K562 (cell line): Measurements from ENCODE around the gene CNIH3. TPM values are rescaled to one million over a fixed set of nuclear protein-coding genes. Genes with fewer than 3 reads are reported as not detected.

Experiments
- ATAC-seq: fragments of 200-7000 bp; cut with Tn5 transposase; 3 replicates; pipeline ENCODE4 v1.9.1; 2020; ENCODE audit warnings: moderate library complexity
- BruUV-seq: library from RNA; stranded (reverse); fragments of 400-500 nt; replicated peaks from 2 replicates; lab custom pipeline; 2021; lab: Mats Ljungman, UMichigan
- CTCF ChIA-PET: fragments of 300-600 bp; formaldehyde crosslinking; extraction: SDS; loops from one replicate; lab custom pipeline; 2021; ENCODE audit warnings: low intra/inter-chr PET ratio; lab: Yijun Ruan, JAX
- POLR2A ChIA-PET: fragments of 300-600, 350-650 bp; sonication (Branson Sonifier 250); formaldehyde crosslinking; extraction: SDS; loops from one replicate; lab custom pipeline; 2021; ENCODE audit warnings: antibody characterized with exemption, inconsistent platforms; lab: Yijun Ruan, JAX
- DNase-seq, 4 experiments: peaks; one replicate each; pipeline versions ENCODE4 v3.0.0 to v3.0.0-alpha.2; 2011 to 2018; ENCODE audit warnings: low spot score in 3 of 4, mixed read lengths in 3 of 4; ENCODE audit errors: extremely low read depth in 1 of 4
- FAIRE-seq: peaks from 2 replicates; lab custom pipeline; 2011; peaks lifted over from hg19 to GRCh38; lab: Jason Lieb, UNC
- H2AFZ ChIP-seq: 2 replicates; pipeline ENCODE4 v1.6.0; 2011; ENCODE audit warnings: low read depth, low read length, control low read depth, inconsistent platforms
- H3K27ac ChIP-seq: fragments of 200-600 bp; 3 replicates; pipeline ENCODE4 v1.8.0; 2011; ENCODE audit warnings: low read depth, mild to moderate bottlenecking, control low read depth, inconsistent platforms, low read length, moderate library complexity, mixed read lengths; ENCODE audit errors: extremely low read depth
- H3K27me3 ChIP-seq, 2 experiments: fragments of 300-600 bp in 1 of 2; 2 replicates in 1 of 2; 3 replicates in 1 of 2; pipeline versions ENCODE4 v1.6.0 to v1.8.0; 2011; ENCODE audit warnings: inconsistent platforms in 2 of 2, low read length in 2 of 2, mild to moderate bottlenecking in 1 of 2, mixed read lengths in 1 of 2, moderate library complexity in 1 of 2; ENCODE audit not compliant: control insufficient read depth in 2 of 2, insufficient read depth in 2 of 2
- H3K36me3 ChIP-seq: fragments of 300-600 bp; 3 replicates; pipeline ENCODE4 v1.8.0; 2011; ENCODE audit warnings: mild to moderate bottlenecking, low read length, inconsistent platforms; ENCODE audit not compliant: control insufficient read depth, insufficient read depth
- H3K4me1 ChIP-seq, 2 experiments: fragments of 200-600 bp in 1 of 2; replicated peaks in 1 of 2; 2 replicates in 1 of 2; 3 replicates in 1 of 2; pipeline versions ENCODE4 v1.5.1 to v1.8.0; 2011; ENCODE audit warnings: inconsistent platforms in 2 of 2, low read length in 2 of 2, mild to moderate bottlenecking in 1 of 2, mixed read lengths in 1 of 2, moderate library complexity in 1 of 2; ENCODE audit not compliant: control insufficient read depth in 2 of 2, insufficient read depth in 2 of 2
- H3K4me2 ChIP-seq: 2 replicates; pipeline ENCODE4 v1.6.1; 2011; ENCODE audit warnings: low read length, control low read depth, inconsistent platforms, mixed read lengths; ENCODE audit not compliant: insufficient read depth
- H3K4me3 ChIP-seq: fragments of 200-600 bp; sonication (generic), shearing (Covaris generic); 2 replicates; pipeline ENCODE4 v1.5.1; 2016; ENCODE audit warnings: control low read depth, inconsistent platforms
- H3K79me2 ChIP-seq: fragments of 200-600 bp; 3 replicates; pipeline ENCODE4 v1.8.0; 2011; ENCODE audit warnings: low read length, inconsistent platforms; ENCODE audit not compliant: control insufficient read depth, insufficient read depth
- H3K9ac ChIP-seq, 2 experiments: 2 replicates each; pipeline versions ENCODE4 v1.6.0 to v1.6.1; 2011; ENCODE audit warnings: low read depth in 2 of 2, low read length in 2 of 2, control low read depth in 1 of 2, inconsistent platforms in 1 of 2, mild to moderate bottlenecking in 1 of 2, mixed read lengths in 1 of 2; ENCODE audit not compliant: insufficient read depth in 1 of 2
- H3K9me1 ChIP-seq: one replicate; pipeline ENCODE4 v1.6.0; 2011; ENCODE audit warnings: inconsistent platforms, mild to moderate bottlenecking, low read length, moderate library complexity; ENCODE audit not compliant: control insufficient read depth, insufficient read depth
- H3K9me3 ChIP-seq: replicated peaks from 2 replicates; pipeline ENCODE4 v1.5.1; 2011; ENCODE audit warnings: low read depth, low read length, inconsistent platforms; ENCODE audit not compliant: control insufficient read depth, insufficient read depth
- H4K20me1 ChIP-seq: replicated peaks from 2 replicates; pipeline ENCODE4 v1.6.1; 2011; ENCODE audit warnings: low read length, inconsistent platforms, mixed read lengths; ENCODE audit not compliant: control insufficient read depth, insufficient read depth
- DDX20 ChIP-seq: fragments of 450-650 bp; IDR thresholded peaks from 2 replicates; pipeline ENCODE4 v1.6.1; 2016; ENCODE audit warnings: missing genetic modification characterization, low read depth, mild to moderate bottlenecking, missing compliant biosample characterization, moderate library complexity
- HNRNPLL ChIP-seq: fragments of 200-400 bp; formaldehyde crosslinking; IDR thresholded peaks from 2 replicates; pipeline ENCODE4 v1.6.1; 2017; ENCODE audit warnings: low read length, low read depth, mild to moderate bottlenecking; ENCODE audit not compliant: poor library complexity, severe bottlenecking
- JUN ChIP-seq, 2 experiments: sonication (generic) in 1 of 2; formaldehyde crosslinking in 1 of 2; IDR thresholded peaks; 2 replicates each; pipeline versions ENCODE4 v1.6.1 to v1.8.0; 2012 to 2022; ENCODE audit warnings: borderline replicate concordance in 2 of 2, mild to moderate bottlenecking in 2 of 2, improper control_type of control experiment in 1 of 2, low read depth in 1 of 2, low read length in 1 of 2, missing genetic modification reagents in 1 of 2
- RBM39 ChIP-seq: fragments of 200-400 bp; formaldehyde crosslinking; optimal IDR thresholded peaks from 2 replicates; pipeline ENCODE3; 2018; ENCODE audit warnings: low read depth, low read length
- ZNF780A ChIP-seq: fragments of 250-450 bp; sonication (Bioruptor Pico); IDR thresholded peaks from 2 replicates; pipeline ENCODE4 v1.5.0; 2021; ENCODE audit warnings: mild to moderate bottlenecking
- WGBS: fragments of 100-300 bp; shearing (Covaris generic); methylation state at CpG from one replicate; pipeline ENCODE4 v1.1.6; 2016; ENCODE audit warnings: low coverage, mixed read lengths; ENCODE audit not compliant: insufficient coverage; ENCODE audit errors: missing lambda C conversion rate; 5-methylcytosine and 5-hydroxymethylcytosine counted together
- in situ Hi-C: fragments of 300-500 bp; cut with MboI; formaldehyde crosslinking; loops from 4 replicates; pipeline ENCODE4 v1.15.0; 2018; ENCODE audit warnings: inconsistent platforms, mixed read lengths
- intact Hi-C: fragments of 100-400 bp; cut with micrococcal nuclease; formaldehyde crosslinking; loops from 2 replicates; pipeline ENCODE4 v1.14.2; 2022
- polyA plus RNA-seq, 8 experiments: library from polyadenylated mRNA; depleted of rRNA in 4 of 8; stranded (reverse) in 5 of 8; unstranded in 3 of 8; fragments of >200 nt; fragmentation: Nextera tagmentation in 2 of 8; fragmentation: Illumina TruSeq in 1 of 8; extraction: Ambion mirVana in 2 of 8; extraction: Trizol in 1 of 8; gene quantifications; 2 replicates each; pipeline versions ENCODE4 v1.2.1 to v1.2.3, GENCODE V29; 2011 to 2014; ENCODE audit warnings: inconsistent platforms in 1 of 8, missing spikeins in 1 of 8
- total RNA-seq, 7 experiments: library from RNA; depleted of rRNA in 6 of 7; stranded (reverse); fragments of >200 nt in 6 of 7; fragmentation: Illumina TruSeq in 2 of 7; extraction: Trizol in 2 of 7; gene quantifications; 2 replicates each; pipeline versions ENCODE4 v1.2.1 to v1.2.3, GENCODE V29; 2011 to 2021; ENCODE audit warnings: low replicate concordance in 1 of 7
- TF ChIP-seq, protein P1 (sequence below): IDR thresholded peaks from 3 replicates; pipeline ENCODE4 v1.6.1; 2011; ENCODE audit warnings: borderline replicate concordance, mild to moderate bottlenecking, moderate library complexity; ENCODE audit not compliant: insufficient read length; ENCODE audit errors: extremely low read depth
- TF ChIP-seq, protein P2 (sequence below): sonication (generic); formaldehyde crosslinking; IDR thresholded peaks from 2 replicates; pipeline ENCODE4 v1.8.1; 2023; ENCODE audit warnings: mild to moderate bottlenecking, missing genetic modification reagents, moderate library complexity

CNIH3 gene
- total and polyA plus RNA-seq, 9 of the 15 experiments (the other 6 are each of a cell fraction or from before 2014, with no cell fraction given): 0.14 to 1.8 (median 0.79) TPM

DNA sequence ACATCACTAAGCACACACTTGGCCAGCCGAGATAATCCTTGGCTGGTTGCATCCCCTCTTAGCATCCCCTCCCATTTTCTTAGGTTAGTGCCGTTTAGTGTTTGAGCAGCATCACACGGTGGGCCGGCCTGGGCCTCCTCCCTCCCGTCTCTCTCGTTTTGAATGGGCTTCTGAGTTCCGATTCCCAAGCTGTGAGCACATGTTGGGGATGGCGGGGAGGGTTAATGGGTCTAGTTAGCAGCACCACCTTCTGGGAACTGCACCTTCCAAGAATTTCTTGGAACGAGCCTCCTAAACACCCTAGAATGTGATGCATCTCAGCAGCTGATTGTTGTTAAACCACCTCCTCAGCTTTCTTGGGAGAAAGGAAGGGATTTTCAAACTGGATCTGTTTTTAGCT is 73.3 kb downstream of the CNIH3 start:
- Histone ChIP-seq H3K4me1 (no peaks in the 10 kb centered on the region), H4K20me1 (no peaks in the 10 kb centered on the region), H3K9me3 (no peaks in the 10 kb centered on the region), H3K4me3 (no peak overlapping the region), H3K36me3 (no peaks in the 10 kb centered on the region), H3K4me2 (no peak overlapping the region), H2AFZ (no peak overlapping the region), H3K9ac (no peak overlapping the region), H3K27ac (no peak overlapping the region), H3K79me2 (no peaks in the 10 kb centered on the region), H3K27me3 (peaks cover 14 to 27% of the 10 kb centered on the region in 2 experiments; a peak in 4 of 5 replicates), H3K9me1 (no peaks in the 10 kb centered on the region)
- ChIA-PET POLR2A (no interaction called here), CTCF (no interaction called here)
- intact Hi-C loops: no loop called here
- WGBS: 4% methylated on average over 9 of the region's 9 CpGs
- no TSS peak for BruUV-seq
- DNase-seq (peak in 1 of 4 experiments; percentile 6), ATAC-seq (no peak), FAIRE-seq (no peak)
- in situ Hi-C loops: no loop called here
- no peak for TF ChIP-seq ZNF780A (CRISPR knock-in tag)
- TF ChIP-seq JUN (IDR thresholded peaks at IDR 0.05; ENCODE audit: borderline replicate concordance, low read depth, low read length): no peak
- TF ChIP-seq JUN (CRISPR knock-in tag; IDR thresholded peaks at IDR 0.05; ENCODE audit: borderline replicate concordance): no peak
- no peak for TF ChIP-seq RBM39
- no peak for TF ChIP-seq DDX20 (tag)
- TF ChIP-seq, protein P1, sequence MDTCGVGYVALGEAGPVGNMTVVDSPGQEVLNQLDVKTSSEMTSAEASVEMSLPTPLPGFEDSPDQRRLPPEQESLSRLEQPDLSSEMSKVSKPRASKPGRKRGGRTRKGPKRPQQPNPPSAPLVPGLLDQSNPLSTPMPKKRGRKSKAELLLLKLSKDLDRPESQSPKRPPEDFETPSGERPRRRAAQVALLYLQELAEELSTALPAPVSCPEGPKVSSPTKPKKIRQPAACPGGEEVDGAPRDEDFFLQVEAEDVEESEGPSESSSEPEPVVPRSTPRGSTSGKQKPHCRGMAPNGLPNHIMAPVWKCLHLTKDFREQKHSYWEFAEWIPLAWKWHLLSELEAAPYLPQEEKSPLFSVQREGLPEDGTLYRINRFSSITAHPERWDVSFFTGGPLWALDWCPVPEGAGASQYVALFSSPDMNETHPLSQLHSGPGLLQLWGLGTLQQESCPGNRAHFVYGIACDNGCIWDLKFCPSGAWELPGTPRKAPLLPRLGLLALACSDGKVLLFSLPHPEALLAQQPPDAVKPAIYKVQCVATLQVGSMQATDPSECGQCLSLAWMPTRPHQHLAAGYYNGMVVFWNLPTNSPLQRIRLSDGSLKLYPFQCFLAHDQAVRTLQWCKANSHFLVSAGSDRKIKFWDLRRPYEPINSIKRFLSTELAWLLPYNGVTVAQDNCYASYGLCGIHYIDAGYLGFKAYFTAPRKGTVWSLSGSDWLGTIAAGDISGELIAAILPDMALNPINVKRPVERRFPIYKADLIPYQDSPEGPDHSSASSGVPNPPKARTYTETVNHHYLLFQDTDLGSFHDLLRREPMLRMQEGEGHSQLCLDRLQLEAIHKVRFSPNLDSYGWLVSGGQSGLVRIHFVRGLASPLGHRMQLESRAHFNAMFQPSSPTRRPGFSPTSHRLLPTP: no peak
- TF ChIP-seq HNRNPLL: no peak
- TF ChIP-seq, protein P2, sequence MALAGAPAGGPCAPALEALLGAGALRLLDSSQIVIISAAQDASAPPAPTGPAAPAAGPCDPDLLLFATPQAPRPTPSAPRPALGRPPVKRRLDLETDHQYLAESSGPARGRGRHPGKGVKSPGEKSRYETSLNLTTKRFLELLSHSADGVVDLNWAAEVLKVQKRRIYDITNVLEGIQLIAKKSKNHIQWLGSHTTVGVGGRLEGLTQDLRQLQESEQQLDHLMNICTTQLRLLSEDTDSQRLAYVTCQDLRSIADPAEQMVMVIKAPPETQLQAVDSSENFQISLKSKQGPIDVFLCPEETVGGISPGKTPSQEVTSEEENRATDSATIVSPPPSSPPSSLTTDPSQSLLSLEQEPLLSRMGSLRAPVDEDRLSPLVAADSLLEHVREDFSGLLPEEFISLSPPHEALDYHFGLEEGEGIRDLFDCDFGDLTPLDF: no peak
